SK-N-SH (cell line): Measurements from ENCODE around the gene SCO2. TPM values are rescaled to one million over a fixed set of nuclear protein-coding genes. Genes with fewer than 3 reads are reported as not detected.

ENCODE experiments used
- CTCF ChIA-PET: fragments of 300-600, 350-600 bp; formaldehyde crosslinking; extraction: SDS; loops from one replicate; lab custom pipeline; 2021; lab: Yijun Ruan, JAX
- POLR2A ChIA-PET: fragments of 350-600 bp; sonication (Branson Sonifier 250); formaldehyde crosslinking; extraction: SDS; loops from one replicate; lab custom pipeline; 2020; ENCODE audit warnings: antibody characterized with exemption, inconsistent platforms; lab: Yijun Ruan, JAX
- DNase-seq: peaks from one replicate; pipeline ENCODE4 v3.0.0; 2012
- H2AFZ ChIP-seq: fragments of 200-600 bp; sonication (generic); 2 replicates; pipeline ENCODE4 v1.8.1; 2016; ENCODE audit warnings: antibody characterized with exemption, mild to moderate bottlenecking, low read depth
- H3F3A ChIP-seq: fragments of 200-600 bp; sonication (generic); replicated peaks from 2 replicates; pipeline ENCODE3; 2016; ENCODE audit warnings: antibody characterized with exemption, mild to moderate bottlenecking; ENCODE audit not compliant: insufficient read depth
- H3K27ac ChIP-seq, 2 experiments: fragments of 200-500 bp in 1 of 2; fragments of 200-600 bp in 1 of 2; sonication (Bioruptor generic) in 1 of 2; sonication (generic), shearing (Covaris generic) in 1 of 2; 2 replicates each; pipeline versions ENCODE4 v1.5.1 to v1.6.1; 2014 to 2016; ENCODE audit warnings: low read depth in 2 of 2, inconsistent platforms in 1 of 2, low read length in 1 of 2, mild to moderate bottlenecking in 1 of 2, mixed read lengths in 1 of 2
- H3K27me3 ChIP-seq: fragments of 200-600 bp; sonication (generic), shearing (Covaris generic); 2 replicates; pipeline ENCODE4 v1.6.1; 2016; ENCODE audit warnings: mixed run types; ENCODE audit not compliant: insufficient read depth
- H3K36me3 ChIP-seq, 2 experiments: fragments of 200-500 bp in 1 of 2; fragments of 200-600 bp in 1 of 2; sonication (Bioruptor generic) in 1 of 2; sonication (generic) in 1 of 2; replicated peaks in 1 of 2; 2 replicates each; pipeline versions ENCODE3 to v1.5.1; 2014 to 2016; ENCODE audit warnings: low read length in 1 of 2, mild to moderate bottlenecking in 1 of 2; ENCODE audit not compliant: insufficient read depth in 2 of 2, control insufficient read depth in 1 of 2
- H3K4me1 ChIP-seq, 2 experiments: fragments of 200-500 bp in 1 of 2; fragments of 200-600 bp in 1 of 2; sonication (Bioruptor generic) in 1 of 2; sonication (generic), shearing (Covaris generic) in 1 of 2; 2 replicates each; pipeline versions ENCODE4 v1.5.1 to v1.6.1; 2014 to 2016; ENCODE audit warnings: low read depth in 1 of 2, low read length in 1 of 2, mixed run types in 1 of 2; ENCODE audit not compliant: insufficient read depth in 2 of 2, control insufficient read depth in 1 of 2
- H3K4me2 ChIP-seq: fragments of 200-600 bp; sonication (generic), shearing (Covaris generic); 2 replicates; pipeline ENCODE4 v1.6.1; 2017; ENCODE audit warnings: mixed run types
- H3K4me3 ChIP-seq, 2 experiments: fragments of 200-500 bp in 1 of 2; fragments of 200-600 bp in 1 of 2; sonication (Bioruptor generic) in 1 of 2; sonication (generic), shearing (Covaris generic) in 1 of 2; 2 replicates each; pipeline versions ENCODE4 v1.5.1 to v1.8.1; 2014 to 2016; ENCODE audit warnings: low read depth in 2 of 2, inconsistent platforms in 1 of 2, low read length in 1 of 2, mild to moderate bottlenecking in 1 of 2, mixed read lengths in 1 of 2, moderate library complexity in 1 of 2
- H3K79me2 ChIP-seq: fragments of 200-600 bp; sonication (generic); 2 replicates; pipeline ENCODE4 v1.8.1; 2017; ENCODE audit warnings: mild to moderate bottlenecking; ENCODE audit not compliant: insufficient read depth
- H3K9ac ChIP-seq: fragments of 200-600 bp; sonication (generic); 2 replicates; pipeline ENCODE4 v1.6.1; 2017; ENCODE audit warnings: mixed run types
- H3K9me2 ChIP-seq: fragments of 200-600 bp; sonication (generic); 2 replicates; pipeline ENCODE4 v1.6.1; 2017; ENCODE audit warnings: mixed run types
- H3K9me3 ChIP-seq: fragments of 200-600 bp; sonication (generic); 2 replicates; pipeline ENCODE4 v1.6.1; 2017; ENCODE audit warnings: mixed run types, mild to moderate bottlenecking, moderate library complexity
- H4K20me1 ChIP-seq: fragments of 200-600 bp; sonication (generic); 2 replicates; pipeline ENCODE4 v1.6.1; 2017; ENCODE audit warnings: mild to moderate bottlenecking, mixed run types; ENCODE audit not compliant: insufficient read depth
- CHD2 ChIP-seq: fragments of 150-350 bp; IDR thresholded peaks from 2 replicates; pipeline ENCODE4 v1.6.1; 2018; ENCODE audit warnings: low read length; ENCODE audit not compliant: partially characterized antibody
- EP300 ChIP-seq, 2 experiments: IDR thresholded peaks; 2 replicates each; pipeline versions ENCODE4 v1.4.0 to v1.6.1; 2012; ENCODE audit warnings: borderline replicate concordance in 1 of 2, low read depth in 1 of 2, low read length in 1 of 2
- FOSL2 ChIP-seq: IDR thresholded peaks from 2 replicates; pipeline ENCODE4 v1.4.0; 2012; ENCODE audit warnings: low read depth, mild to moderate bottlenecking, moderate library complexity, borderline replicate concordance
- FOXM1 ChIP-seq: IDR thresholded peaks from 2 replicates; pipeline ENCODE4 v1.4.0; 2012; ENCODE audit warnings: low read depth, mild to moderate bottlenecking
- IRF3 ChIP-seq: fragments of 150-350 bp; IDR thresholded peaks from 2 replicates; pipeline ENCODE4 v1.6.1; 2016; ENCODE audit warnings: mild to moderate bottlenecking, low read depth, low read length
- NFIC ChIP-seq: IDR thresholded peaks from 2 replicates; pipeline ENCODE4 v1.4.0; 2012; ENCODE audit warnings: borderline replicate concordance
- REST ChIP-seq: IDR thresholded peaks from 2 replicates; pipeline ENCODE4 v1.6.1; 2012; ENCODE audit warnings: mild to moderate bottlenecking, low read depth, low read length, moderate library complexity
- SIN3A ChIP-seq: IDR thresholded peaks from 2 replicates; pipeline ENCODE4 v1.6.1; 2012; ENCODE audit warnings: low read depth, mild to moderate bottlenecking, low read length, moderate library complexity, borderline replicate concordance
- SMC3 ChIP-seq: IDR thresholded peaks from 2 replicates; pipeline ENCODE4 v1.6.1; 2012; ENCODE audit warnings: low read depth, low read length, improper control_type of control experiment
- TAF1 ChIP-seq: IDR thresholded peaks from 2 replicates; pipeline ENCODE4 v1.6.1; 2012; ENCODE audit warnings: low read depth, mild to moderate bottlenecking, low read length, moderate library complexity, borderline replicate concordance
- TCF12 ChIP-seq: IDR thresholded peaks from 2 replicates; pipeline ENCODE4 v1.4.0; 2012
- WGBS: methylation state at CpG from one replicate; pipeline ENCODE4 v1.1.6; 2017; ENCODE audit warnings: low lambda C conversion rate; 5-methylcytosine and 5-hydroxymethylcytosine counted together
- polyA plus RNA-seq, 3 experiments: library from polyadenylated mRNA; depleted of rRNA; stranded (reverse); fragments of >200 nt; gene quantifications; 2 replicates each; pipeline ENCODE4 v1.2.3, GENCODE V29; 2012

SCO2 gene
- polyA plus RNA-seq, 1 of the 3 experiments (the other 2 are of a cell fraction), result 4.0 TPM

GRCh38 chr22:50481440-50482106 is 43.8 kb downstream of the SCO2 start, which contains the start of gene ADM2:
TSS of gene ADM2 (plus strand) at chr22:50481543. CDS start at chr22:50481848, 305 bp downstream.
- TF ChIP-seq CHD2 (no peak), FOSL2 (no peak), IRF3 (no peak), FOXM1 (no peak)
- Histone ChIP-seq H3K27ac (no peak within 1 kb of the TSS), H3K9ac (no peak within 1 kb of the TSS), H3K4me2 (peak within 1 kb of the TSS; percentile 55), H3K36me3 (no peaks in the 10 kb centered on the region), H3F3A (no peaks in the 10 kb centered on the region), H3K4me3 (peak within 1 kb of the TSS; percentile 44 to 48), H3K79me2 (no peaks in the 10 kb centered on the region), H4K20me1 (no peaks in the 10 kb centered on the region), H3K9me2 (no peaks in the 10 kb centered on the region), H3K27me3 (peaks cover 10% of the 10 kb centered on the region; the same call in 1 of the 2 replicates), H3K9me3 (no peaks in the 10 kb centered on the region), H2AFZ (no peak within 1 kb of the TSS), H3K4me1 (peaks cover 0 to 2% of the 10 kb centered on the region in 2 experiments; a peak in 1 of 4 replicates)
- DNase-seq, result peak; percentile 91
- WGBS, result 56% methylated on average over 15 of the region's 70 CpGs
- ChIA-PET CTCF (interaction anchor here (0.6 to 1.0 kb wide), 2 partner anchors 10 to 146 kb away, joined by 3 read pairs; no protein-coding TSS in a partner anchor), POLR2A (interaction anchor here (1.8 kb wide), 1 partner anchor 44 kb away, joined by 5 read pairs; the partner anchor contains the start of gene SCO2)

GRCh38 chr22:50481045-50481439 is 44.4 kb downstream of the SCO2 start:
- CTCF ChIA-PET, result interaction anchor here (1.0 to 1.4 kb wide), 2 partner anchors 10 to 17 kb away, joined by 3 read pairs; no protein-coding TSS in a partner anchor
- no CpG with 5 or more reads among the region's 45 CpGs for WGBS
- POLR2A ChIA-PET, result interaction anchor here (1.8 kb wide), 1 partner anchor 45 kb away, joined by 5 read pairs; the partner anchor contains the start of gene SCO2

More at GRCh38 chr22:50481045-50481439, 44.4 kb downstream of the SCO2 start:
- H3K9me3 ChIP-seq, result no peaks in the 10 kb centered on the region
- peaks cover 0 to 2% of the 10 kb centered on the region in 2 experiments; a peak in 1 of 4 replicates for H3K4me1 ChIP-seq
- DNase-seq, result no peak
- no peaks in the 10 kb centered on the region for H4K20me1 ChIP-seq
- H3K4me2 ChIP-seq, result peak overlapping the region; percentile 37; the same call in 1 of the 2 replicates
- no peaks in the 10 kb centered on the region for H3K79me2 ChIP-seq
- H3F3A ChIP-seq, result no peaks in the 10 kb centered on the region
- H3K27ac ChIP-seq, result no peak overlapping the region
- TF ChIP-seq NFIC, result no peak
- TF ChIP-seq REST, result no peak
- TF ChIP-seq SIN3A, result no peak
- TF ChIP-seq FOXM1, result no peak
- TF ChIP-seq SMC3, result no peak
- no peak for TF ChIP-seq TCF12
- TF ChIP-seq TAF1, result no peak
- no peak for TF ChIP-seq IRF3
- TF ChIP-seq EP300 (IDR thresholded peaks at IDR 0.05; ENCODE audit: borderline replicate concordance in 1 of 2, low read depth in 1 of 2, low read length in 1 of 2), result no peak
- H2AFZ ChIP-seq, result no peak overlapping the region
- H3K36me3 ChIP-seq, result no peaks in the 10 kb centered on the region
- peaks cover 10% of the 10 kb centered on the region; the same call in 1 of the 2 replicates for H3K27me3 ChIP-seq
- H3K9ac ChIP-seq, result no peak overlapping the region
- peak overlapping the region; percentile 44 to 48; a peak in 3 of 4 replicates for H3K4me3 ChIP-seq
- no peaks in the 10 kb centered on the region for H3K9me2 ChIP-seq
